ENCODE measurements around the gene CCDC158. TPM values are rescaled to one million over a fixed set of nuclear protein-coding genes. Genes with fewer than 3 reads are reported as not detected.
"Not testable (repeated sequence)": the region's sequence is repeated elsewhere in the genome, so short reads cannot be mapped to it uniquely, and the experiment has no call there.

CCDC158 gene
- total and polyA plus RNA-seq, 10 of the 15 experiments (the other 5 are each of a cell fraction or from before 2014, with no cell fraction given): not detected

- TF ChIP-seq BHLHE40 (IDR thresholded peaks at IDR 0.05; ENCODE audit: borderline replicate concordance in 1 of 2, low read depth in 2 of 2, low read length in 1 of 2) (no peak), EGR1 (IDR thresholded peaks at IDR 0.05; ENCODE audit: borderline replicate concordance in 1 of 2, low read depth in 2 of 2, low read length in 2 of 2) (no peak), RBBP5 (conservative IDR thresholded peaks at IDR 0.05) (no peak), ESRRA (IDR thresholded peaks at IDR 0.05; ENCODE audit: low read length) (no peak), ATF7 (IDR thresholded peaks at IDR 0.05; ENCODE audit: low read depth) (no peak)
- TF ChIP-seq, protein P1, sequence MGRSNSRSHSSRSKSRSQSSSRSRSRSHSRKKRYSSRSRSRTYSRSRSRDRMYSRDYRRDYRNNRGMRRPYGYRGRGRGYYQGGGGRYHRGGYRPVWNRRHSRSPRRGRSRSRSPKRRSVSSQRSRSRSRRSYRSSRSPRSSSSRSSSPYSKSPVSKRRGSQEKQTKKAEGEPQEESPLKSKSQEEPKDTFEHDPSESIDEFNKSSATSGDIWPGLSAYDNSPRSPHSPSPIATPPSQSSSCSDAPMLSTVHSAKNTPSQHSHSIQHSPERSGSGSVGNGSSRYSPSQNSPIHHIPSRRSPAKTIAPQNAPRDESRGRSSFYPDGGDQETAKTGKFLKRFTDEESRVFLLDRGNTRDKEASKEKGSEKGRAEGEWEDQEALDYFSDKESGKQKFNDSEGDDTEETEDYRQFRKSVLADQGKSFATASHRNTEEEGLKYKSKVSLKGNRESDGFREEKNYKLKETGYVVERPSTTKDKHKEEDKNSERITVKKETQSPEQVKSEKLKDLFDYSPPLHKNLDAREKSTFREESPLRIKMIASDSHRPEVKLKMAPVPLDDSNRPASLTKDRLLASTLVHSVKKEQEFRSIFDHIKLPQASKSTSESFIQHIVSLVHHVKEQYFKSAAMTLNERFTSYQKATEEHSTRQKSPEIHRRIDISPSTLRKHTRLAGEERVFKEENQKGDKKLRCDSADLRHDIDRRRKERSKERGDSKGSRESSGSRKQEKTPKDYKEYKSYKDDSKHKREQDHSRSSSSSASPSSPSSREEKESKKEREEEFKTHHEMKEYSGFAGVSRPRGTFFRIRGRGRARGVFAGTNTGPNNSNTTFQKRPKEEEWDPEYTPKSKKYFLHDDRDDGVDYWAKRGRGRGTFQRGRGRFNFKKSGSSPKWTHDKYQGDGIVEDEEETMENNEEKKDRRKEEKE (IDR thresholded peaks at IDR 0.05): no peak
- TF ChIP-seq, protein P2, sequence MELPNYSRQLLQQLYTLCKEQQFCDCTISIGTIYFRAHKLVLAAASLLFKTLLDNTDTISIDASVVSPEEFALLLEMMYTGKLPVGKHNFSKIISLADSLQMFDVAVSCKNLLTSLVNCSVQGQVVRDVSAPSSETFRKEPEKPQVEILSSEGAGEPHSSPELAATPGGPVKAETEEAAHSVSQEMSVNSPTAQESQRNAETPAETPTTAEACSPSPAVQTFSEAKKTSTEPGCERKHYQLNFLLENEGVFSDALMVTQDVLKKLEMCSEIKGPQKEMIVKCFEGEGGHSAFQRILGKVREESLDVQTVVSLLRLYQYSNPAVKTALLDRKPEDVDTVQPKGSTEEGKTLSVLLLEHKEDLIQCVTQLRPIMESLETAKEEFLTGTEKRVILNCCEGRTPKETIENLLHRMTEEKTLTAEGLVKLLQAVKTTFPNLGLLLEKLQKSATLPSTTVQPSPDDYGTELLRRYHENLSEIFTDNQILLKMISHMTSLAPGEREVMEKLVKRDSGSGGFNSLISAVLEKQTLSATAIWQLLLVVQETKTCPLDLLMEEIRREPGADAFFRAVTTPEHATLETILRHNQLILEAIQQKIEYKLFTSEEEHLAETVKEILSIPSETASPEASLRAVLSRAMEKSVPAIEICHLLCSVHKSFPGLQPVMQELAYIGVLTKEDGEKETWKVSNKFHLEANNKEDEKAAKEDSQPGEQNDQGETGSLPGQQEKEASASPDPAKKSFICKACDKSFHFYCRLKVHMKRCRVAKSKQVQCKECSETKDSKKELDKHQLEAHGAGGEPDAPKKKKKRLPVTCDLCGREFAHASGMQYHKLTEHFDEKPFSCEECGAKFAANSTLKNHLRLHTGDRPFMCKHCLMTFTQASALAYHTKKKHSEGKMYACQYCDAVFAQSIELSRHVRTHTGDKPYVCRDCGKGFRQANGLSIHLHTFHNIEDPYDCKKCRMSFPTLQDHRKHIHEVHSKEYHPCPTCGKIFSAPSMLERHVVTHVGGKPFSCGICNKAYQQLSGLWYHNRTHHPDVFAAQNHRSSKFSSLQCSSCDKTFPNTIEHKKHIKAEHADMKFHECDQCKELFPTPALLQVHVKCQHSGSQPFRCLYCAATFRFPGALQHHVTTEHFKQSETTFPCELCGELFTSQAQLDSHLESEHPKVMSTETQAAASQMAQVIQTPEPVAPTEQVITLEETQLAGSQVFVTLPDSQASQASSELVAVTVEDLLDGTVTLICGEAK (IDR thresholded peaks at IDR 0.05; ENCODE audit: borderline replicate concordance): no peak
These were observed 5.3 kb upstream of the CCDC158 start (continued) for GRCh38 chr4:76426272-76426671.

- H3K9ac ChIP-seq (ENCODE audit: control insufficient read depth, insufficient read depth, low read length); H4K20me1 ChIP-seq (ENCODE audit: control insufficient read depth, insufficient read depth); H2AFZ ChIP-seq (ENCODE audit: control insufficient read depth, low read depth, low read length); H3K4me3 ChIP-seq; ATAC-seq; H3K36me3 ChIP-seq (ENCODE audit: control insufficient read depth in 2 of 2, insufficient read depth in 2 of 2, low read length in 1 of 2); BruUV-seq (replicated peaks); FAIRE-seq; DNase-seq (ENCODE audit: low read depth, low spot score); H3K4me2 ChIP-seq (ENCODE audit: control insufficient read depth, insufficient read depth); H3K4me1 ChIP-seq (ENCODE audit: control insufficient read depth, insufficient read depth, low read length); intact Hi-C loops (cut with micrococcal nuclease; ENCODE audit: unreplicated experiment); H3K9me3 ChIP-seq (replicated peaks; ENCODE audit: control insufficient read depth, insufficient read depth, low read length); in situ Hi-C loops (cut with MboI); CTCF ChIA-PET; H3K27ac ChIP-seq (ENCODE audit: control insufficient read depth, insufficient read depth); POLR2A ChIA-PET; H3K79me2 ChIP-seq (ENCODE audit: control insufficient read depth, insufficient read depth, low read length); H3K27me3 ChIP-seq (replicated peaks in 1 of 2; ENCODE audit: control insufficient read depth in 2 of 2, insufficient read depth in 2 of 2, low read length in 1 of 2); RAD21 ChIA-PET (ENCODE audit: unreplicated experiment); SMC1A ChIA-PET (ENCODE audit: uncharacterized antibody, unreplicated experiment): not testable (repeated sequence)
- 64% methylated on average over 4 of the region's 27 CpGs for WGBS (ENCODE audit: insufficient coverage, insufficient replicate concordance, low lambda C conversion rate, missing lambda C conversion rate)
These were observed 2.2 kb upstream of the CCDC158 start for GRCh38 chr4:76423159-76423558.

Data from GM12878 (cell line).